Breast epithelium (tissue), 4 donors: ENCODE measurements around the gene RAET1E. TPM values are rescaled to one million over a fixed set of nuclear protein-coding genes. Genes with fewer than 3 reads are reported as not detected.
A peak's percentile ranks its signal among the peaks of the same experiment; 100 is the strongest.
"Not testable (repeated sequence)": the region's sequence is repeated elsewhere in the genome, so short reads cannot be mapped to it uniquely, and the experiment has no call there.

Source experiments
- DNase-seq, 2 donors: peaks; one replicate each; pipeline ENCODE4 v3.0.0-alpha.2; 2019; ENCODE audit warnings: low spot score in 2 of 2
- H3K27ac ChIP-seq, 2 donors: fragments of 200-600 bp; sonication (generic) in 1 of 2; one replicate each; pipeline ENCODE4 v1.5.1; 2016 to 2019; ENCODE audit warnings: mild to moderate bottlenecking in 1 of 2
- H3K27me3 ChIP-seq, 2 donors: fragments of 200-600 bp; sonication (generic) in 1 of 2; one replicate each; pipeline versions ENCODE4 v1.5.1 to v1.6.0; 2017 to 2019; ENCODE audit warnings: control low read depth in 1 of 2, mild to moderate bottlenecking in 1 of 2
- H3K36me3 ChIP-seq: fragments of 200-600 bp; one replicate; pipeline ENCODE4 v1.5.1; 2019
- H3K4me1 ChIP-seq, 2 donors: fragments of 200-600 bp; sonication (generic); one replicate each; pipeline ENCODE4 v1.5.1; 2016 to 2019; ENCODE audit warnings: control low read depth in 1 of 2
- H3K4me3 ChIP-seq, 3 donors: fragments of 200-600 bp; sonication (generic); 1 replicate in 2 of 3; 2 replicates in 1 of 3; pipeline ENCODE4 v1.5.1; 2016 to 2019; ENCODE audit warnings: mild to moderate bottlenecking in 3 of 3, moderate library complexity in 2 of 3
- H3K9me3 ChIP-seq, 2 donors: fragments of 200-600 bp; sonication (generic) in 1 of 2; one replicate each; pipeline ENCODE4 v1.5.1; 2016 to 2019; ENCODE audit warnings: control low read depth in 1 of 2
- CTCF ChIP-seq, 3 donors: fragments of 450-650 bp; IDR thresholded peaks; one replicate each; pipeline ENCODE4 v1.5.1; 2016 to 2017; ENCODE audit warnings: antibody characterized with exemption in 3 of 3, mild to moderate bottlenecking in 3 of 3, moderate library complexity in 3 of 3
- POLR2A ChIP-seq: fragments of 450-650 bp; IDR thresholded peaks from one replicate; pipeline ENCODE4 v1.6.1; 2016; ENCODE audit warnings: antibody characterized with exemption, mild to moderate bottlenecking, moderate library complexity
- POLR2AphosphoS5 ChIP-seq, 3 donors: sonication (generic); formaldehyde crosslinking; IDR thresholded peaks; one replicate each; pipeline ENCODE4 v1.6.1; 2017; ENCODE audit warnings: antibody characterized with exemption in 3 of 3
- intact Hi-C: fragments of 100-400 bp; cut with DNase I; formaldehyde crosslinking; loops from one replicate; pipeline ENCODE4 v1.15.1; 2023; ENCODE audit warnings: low total_unique reads
- total RNA-seq, 3 donors: library from RNA; depleted of rRNA; stranded (reverse); fragments of >200 nt; gene quantifications; one replicate each; pipeline ENCODE4 v1.1.0, GENCODE V29; 2016

RAET1E gene
- total RNA-seq, 3 donors from 2014 or later: 2.0 TPM; not detected in 2

GRCh38 chr6:149898966-149899365 is 1.1 kb upstream of the RAET1E start:
- H3K36me3 ChIP-seq: no peaks in the 10 kb centered on the region
- H3K27ac ChIP-seq: no peak overlapping the region
- H3K4me3 ChIP-seq: no peak overlapping the region
- H3K27me3 ChIP-seq: no peaks in the 10 kb centered on the region
- intact Hi-C loops: no loop called here
- no peak for DNase-seq
- no peaks in the 10 kb centered on the region for H3K9me3 ChIP-seq
- TF ChIP-seq POLR2AphosphoS5 (IDR thresholded peaks at IDR 0.05): no peak
- no peak for TF ChIP-seq CTCF (IDR thresholded peaks at IDR 0.05)
- no peak for TF ChIP-seq POLR2A
- peaks cover 0 to 6% of the 10 kb centered on the region in 2 donors for H3K4me1 ChIP-seq

GRCh38 chr6:149897015-149897697 is 757 bp downstream of the RAET1E start:
- DNase-seq: peak; percentile 86 to 87
- Histone ChIP-seq H3K36me3 (no peaks in the 10 kb centered on the region), H3K27me3 (no peaks in the 10 kb centered on the region), H3K4me3 (peak overlapping the region; percentile 28 to 58 (median 41)), H3K4me1 (peaks cover 0 to 6% of the 10 kb centered on the region in 2 donors), H3K9me3 (no peaks in the 10 kb centered on the region), H3K27ac (peak overlapping the region; percentile 87 to 92)
- intact Hi-C loops: no loop called here
- TF ChIP-seq CTCF (IDR thresholded peaks at IDR 0.05) (no peak), POLR2AphosphoS5 (IDR thresholded peaks at IDR 0.05) (peak; percentile 56 to 90 (median 88))

- intact Hi-C loops: no loop called here
- TF ChIP-seq POLR2A (no peak), CTCF (IDR thresholded peaks at IDR 0.05) (no peak), POLR2AphosphoS5 (IDR thresholded peaks at IDR 0.05) (no peak)
- no peaks in the 10 kb centered on the region for H3K27me3 ChIP-seq
- no peaks in the 10 kb centered on the region for H3K9me3 ChIP-seq
- no peak for DNase-seq
- peak overlapping the region; percentile 87 to 92 for H3K27ac ChIP-seq
- H3K4me1 ChIP-seq: peaks cover 0 to 6% of the 10 kb centered on the region in 2 donors
- peak overlapping the region in 1 of 3 donors; percentile 58 for H3K4me3 ChIP-seq
- H3K36me3 ChIP-seq: no peaks in the 10 kb centered on the region
These were observed 1.4 kb downstream of the RAET1E start for GRCh38 chr6:149896491-149896890.

- H3K4me3 ChIP-seq: no peak overlapping the region
- intact Hi-C loops: no loop called here
- no peak for DNase-seq
- no peaks in the 10 kb centered on the region for H3K9me3 ChIP-seq
- H3K27ac ChIP-seq: peak overlapping the region; percentile 87 to 92
- no peaks in the 10 kb centered on the region for H3K36me3 ChIP-seq
- TF ChIP-seq POLR2AphosphoS5 (IDR thresholded peaks at IDR 0.05) (peak in 1 of 3 donors; percentile 15), CTCF (IDR thresholded peaks at IDR 0.05) (no peak)
- H3K27me3 ChIP-seq: no peaks in the 10 kb centered on the region
- H3K4me1 ChIP-seq: peaks cover 0 to 6% of the 10 kb centered on the region in 2 donors
These were observed 2.1 kb downstream of the RAET1E start for GRCh38 chr6:149895833-149896271.

- TF ChIP-seq POLR2A (no peak), POLR2AphosphoS5 (IDR thresholded peaks at IDR 0.05) (no peak)
- Histone ChIP-seq H3K4me3 (no peak overlapping the region), H3K27me3 (no peaks in the 10 kb centered on the region), H3K27ac (peak overlapping the region; percentile 87 to 92), H3K4me1 (peaks cover 0 to 6% of the 10 kb centered on the region in 2 donors), H3K9me3 (no peaks in the 10 kb centered on the region), H3K36me3 (no peaks in the 10 kb centered on the region)
- intact Hi-C loops: no loop called here
- DNase-seq: peak in 1 of 2 donors; percentile 48
These were observed 2.8 kb downstream of the RAET1E start for GRCh38 chr6:149895048-149895590.

GRCh38 chr6:149891864-149892263 is 6.0 kb downstream of the RAET1E start:
- H3K4me1 ChIP-seq, intact Hi-C loops, H3K4me3 ChIP-seq, H3K27ac ChIP-seq, H3K9me3 ChIP-seq, DNase-seq, H3K27me3 ChIP-seq, H3K36me3 ChIP-seq: not testable (repeated sequence)
